Measurements from ENCODE around the gene UBQLN1.
A peak's percentile ranks its signal among the peaks of the same experiment; 100 is the strongest.
"Not testable (repeated sequence)": the region's sequence is repeated elsewhere in the genome, so short reads cannot be mapped to it uniquely, and the experiment has no call there.

Gene UBQLN1

GRCh38 chr9:83629433-83630104 lies 78.2 kb downstream of the UBQLN1 start:
- no peak for DNase-seq

- DNase-seq: no peak
These were observed 79.2 kb downstream of the UBQLN1 start for GRCh38 chr9:83628540-83628939.

- DNase-seq: no peak
These were observed 82.6 kb downstream of the UBQLN1 start for GRCh38 chr9:83625178-83625577.

GRCh38 chr9:83623679-83624076 lies 84.1 kb downstream of the UBQLN1 start:
- no peak for DNase-seq

GRCh38 chr9:83622939-83623678 lies 84.6 kb downstream of the UBQLN1 start, which contains the start of gene IDNK:
Gene IDNK (plus strand): TSS chr9:83623143. CDS start chr9:83623172, 29 bp downstream.
- DNase-seq: peak; percentile 23 to 63

- no peak for DNase-seq
These were observed 85.3 kb downstream of the UBQLN1 start for GRCh38 chr9:83622433-83622938.

- DNase-seq: peak in 1 of 2 experiments; percentile 30
These were observed 86.7 kb downstream of the UBQLN1 start for GRCh38 chr9:83620841-83621636.

- DNase-seq: no peak
These were observed 90.5 kb downstream of the UBQLN1 start for GRCh38 chr9:83617299-83617698.

- not testable (repeated sequence) for DNase-seq
These were observed 94.5 kb downstream of the UBQLN1 start for GRCh38 chr9:83613298-83613697.

Data from NCI-H446 (cell line).